Thoracic aorta (tissue), 2 donors: Measurements from ENCODE around the gene OPTC. TPM values are rescaled to one million over a fixed set of nuclear protein-coding genes. Genes with fewer than 3 reads are reported as not detected.

Experiments
- ATAC-seq: fragments of 150-250 bp; one replicate; pipeline ENCODE4 v1.8.0; 2017; ENCODE audit warnings: low read depth; ENCODE audit not compliant: insufficient number of reproducible peaks, low FRiP score
- DNase-seq: peaks from one replicate; pipeline ENCODE4 v3.0.0-alpha.2; 2020; ENCODE audit warnings: low spot score
- H3K27ac ChIP-seq, 2 donors: fragments of 200-600 bp; sonication (generic); 1 replicate in 1 of 2; 2 replicates in 1 of 2; pipeline ENCODE4 v1.5.1; 2016; ENCODE audit warnings: mild to moderate bottlenecking in 2 of 2, moderate library complexity in 2 of 2
- H3K27me3 ChIP-seq: fragments of 200-600 bp; sonication (generic); replicated peaks from 2 replicates; pipeline ENCODE4 v1.6.0; 2016; ENCODE audit warnings: mild to moderate bottlenecking; ENCODE audit not compliant: insufficient read depth
- H3K36me3 ChIP-seq: fragments of 200-600 bp; sonication (generic); one replicate; pipeline ENCODE4 v1.5.1; 2016
- H3K4me1 ChIP-seq, 2 donors: fragments of 200-600 bp; sonication (generic); 1 replicate in 1 of 2; 2 replicates in 1 of 2; pipeline versions ENCODE4 v1.5.1 to v1.6.0; 2016; ENCODE audit warnings: low read depth in 2 of 2, mild to moderate bottlenecking in 1 of 2; ENCODE audit not compliant: control insufficient read depth in 1 of 2
- H3K4me3 ChIP-seq: fragments of 200-600 bp; sonication (generic); 2 replicates; pipeline ENCODE4 v1.5.1; 2016; ENCODE audit warnings: mild to moderate bottlenecking
- H3K9me3 ChIP-seq: fragments of 200-600 bp; sonication (generic); 2 replicates; pipeline ENCODE4 v1.5.1; 2016
- total RNA-seq, 2 donors: library from RNA; depleted of rRNA; stranded (reverse); fragments of >200 nt; gene quantifications; one replicate each; pipeline versions ENCODE4 v1.1.0 to v1.2.3, GENCODE V29; 2016
- TF ChIP-seq, protein P1 (sequence below): fragments of 200-600 bp; sonication (generic); IDR thresholded peaks from one replicate; pipeline ENCODE4 v1.5.1; 2019; ENCODE audit warnings: antibody characterized with exemption

Gene OPTC
- total RNA-seq, 2 donors from 2014 or later: not detected

- TF ChIP-seq, protein P1, sequence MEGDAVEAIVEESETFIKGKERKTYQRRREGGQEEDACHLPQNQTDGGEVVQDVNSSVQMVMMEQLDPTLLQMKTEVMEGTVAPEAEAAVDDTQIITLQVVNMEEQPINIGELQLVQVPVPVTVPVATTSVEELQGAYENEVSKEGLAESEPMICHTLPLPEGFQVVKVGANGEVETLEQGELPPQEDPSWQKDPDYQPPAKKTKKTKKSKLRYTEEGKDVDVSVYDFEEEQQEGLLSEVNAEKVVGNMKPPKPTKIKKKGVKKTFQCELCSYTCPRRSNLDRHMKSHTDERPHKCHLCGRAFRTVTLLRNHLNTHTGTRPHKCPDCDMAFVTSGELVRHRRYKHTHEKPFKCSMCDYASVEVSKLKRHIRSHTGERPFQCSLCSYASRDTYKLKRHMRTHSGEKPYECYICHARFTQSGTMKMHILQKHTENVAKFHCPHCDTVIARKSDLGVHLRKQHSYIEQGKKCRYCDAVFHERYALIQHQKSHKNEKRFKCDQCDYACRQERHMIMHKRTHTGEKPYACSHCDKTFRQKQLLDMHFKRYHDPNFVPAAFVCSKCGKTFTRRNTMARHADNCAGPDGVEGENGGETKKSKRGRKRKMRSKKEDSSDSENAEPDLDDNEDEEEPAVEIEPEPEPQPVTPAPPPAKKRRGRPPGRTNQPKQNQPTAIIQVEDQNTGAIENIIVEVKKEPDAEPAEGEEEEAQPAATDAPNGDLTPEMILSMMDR: no peak
- Histone ChIP-seq H3K27ac (peak within 1 kb of the TSS; percentile 88 to 95), H3K36me3 (no peaks in the 10 kb centered on the region), H3K4me1 (peaks cover 18 to 40% of the 10 kb centered on the region in 2 donors), H3K4me3 (peak within 1 kb of the TSS; percentile 79), H3K27me3 (no peaks in the 10 kb centered on the region), H3K9me3 (no peaks in the 10 kb centered on the region)
- peak; percentile 27 for ATAC-seq
- DNase-seq: no peak
Measured at GRCh38 chr1:203475012-203475981, 18.7 kb upstream of the OPTC start, which contains the start of gene PRELP. PRELP (plus strand) TSS chr1:203475806; CDS start chr1:203483185, 7,379 bp downstream.

DNA sequence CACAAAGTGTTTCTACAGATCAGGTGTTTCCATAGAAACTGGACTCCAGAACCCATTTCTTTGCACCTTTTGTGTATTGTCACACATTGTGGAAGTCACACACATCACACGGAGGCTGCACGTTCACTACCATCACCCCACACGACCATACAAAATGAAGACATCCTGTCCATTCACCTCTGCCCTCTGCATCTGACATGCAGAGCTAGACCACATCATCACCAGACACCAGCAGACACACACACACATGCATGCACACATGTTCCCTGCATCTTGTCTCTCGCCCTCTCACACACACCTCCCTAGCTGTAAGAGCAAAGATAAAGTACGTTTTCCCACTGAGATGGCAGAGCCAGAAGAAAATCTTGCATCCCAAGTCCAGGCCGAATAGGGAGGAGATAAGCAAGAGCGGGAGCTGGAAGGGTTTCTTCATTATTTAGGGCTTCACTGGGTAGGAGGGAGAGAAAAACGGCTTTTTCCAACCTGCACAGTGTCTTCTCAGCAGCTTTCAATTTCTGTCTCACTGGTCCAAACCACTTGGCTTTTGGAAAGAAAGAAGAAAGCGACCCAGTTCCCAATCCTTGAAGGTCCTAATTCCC is 17.6 kb upstream of the OPTC start:
- Histone ChIP-seq H3K4me3 (peak overlapping the region; percentile 79), H3K9me3 (no peaks in the 10 kb centered on the region), H3K4me1 (peaks cover 20 to 47% of the 10 kb centered on the region in 2 donors), H3K27me3 (no peaks in the 10 kb centered on the region), H3K36me3 (no peaks in the 10 kb centered on the region), H3K27ac (peak overlapping the region; percentile 86 to 95)
- TF ChIP-seq, protein P1: no peak
- no peak for ATAC-seq
- DNase-seq: no peak

DNA sequence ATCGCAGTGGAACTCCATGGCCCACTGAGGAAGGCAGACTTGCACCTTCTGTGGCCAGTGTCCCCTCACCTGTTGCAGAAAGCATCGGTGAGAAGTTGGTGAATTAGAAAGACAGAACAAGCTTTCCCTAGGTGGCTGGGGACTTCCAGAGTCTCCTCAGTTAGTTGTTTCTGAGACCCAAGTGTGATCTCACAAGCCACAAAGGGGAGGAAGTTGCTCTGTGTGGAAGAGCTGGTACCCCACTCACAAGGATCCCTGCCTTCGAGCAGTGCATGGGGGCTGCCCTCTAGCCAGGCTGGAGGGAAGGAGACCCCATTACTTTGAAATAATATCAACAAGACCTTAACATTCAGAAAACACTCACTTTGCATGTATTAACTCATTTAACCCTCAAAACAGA is 16.2 kb upstream of the OPTC start:
- Histone ChIP-seq H3K9me3 (no peaks in the 10 kb centered on the region), H3K4me3 (peak overlapping the region; percentile 79), H3K36me3 (peaks cover under 1% of the 10 kb centered on the region), H3K27me3 (no peaks in the 10 kb centered on the region), H3K27ac (peak overlapping the region; percentile 86 to 95), H3K4me1 (peaks cover 24 to 58% of the 10 kb centered on the region in 2 donors)
- no peak for ATAC-seq
- TF ChIP-seq, protein P1: no peak
- no peak for DNase-seq

GRCh38 chr1:203478231-203478630 is 15.7 kb upstream of the OPTC start:
- TF ChIP-seq, protein P1: no peak
- H3K36me3 ChIP-seq: peaks cover 5% of the 10 kb centered on the region
- H3K4me1 ChIP-seq: peaks cover 27 to 63% of the 10 kb centered on the region in 2 donors
- peak overlapping the region; percentile 86 to 95 for H3K27ac ChIP-seq
- H3K4me3 ChIP-seq: peak overlapping the region; percentile 79
- ATAC-seq (no peak), DNase-seq (no peak)
- no peaks in the 10 kb centered on the region for H3K9me3 ChIP-seq
- H3K27me3 ChIP-seq: no peaks in the 10 kb centered on the region

GRCh38 chr1:203478986-203479385 is 15.0 kb upstream of the OPTC start:
- Histone ChIP-seq H3K9me3 (no peaks in the 10 kb centered on the region), H3K4me3 (peak overlapping the region; percentile 79), H3K36me3 (peaks cover 12% of the 10 kb centered on the region), H3K27me3 (no peaks in the 10 kb centered on the region), H3K27ac (peak overlapping the region; percentile 86 to 95), H3K4me1 (peaks cover 32 to 68% of the 10 kb centered on the region in 2 donors)
- TF ChIP-seq, protein P1: no peak
- ATAC-seq (no peak), DNase-seq (no peak)
